H1 (cell line): ENCODE data around the gene TBCD. TPM values are rescaled to one million over a fixed set of nuclear protein-coding genes. Genes with fewer than 3 reads are reported as not detected.

Experiments
- CTCF ChIA-PET: fragments of 300-600 bp; sonication (Branson Sonifier 250); formaldehyde crosslinking; loops from one replicate; lab custom pipeline; 2021; ENCODE audit not compliant: partially characterized antibody; lab: Charles Lee
- POLR2A ChIA-PET: fragments of 300-600 bp; sonication (Branson Sonifier 250); formaldehyde crosslinking; loops from one replicate; lab custom pipeline; 2021; ENCODE audit warnings: inconsistent platforms; ENCODE audit not compliant: partially characterized antibody; lab: Charles Lee
- DNase-seq, 2 experiments: peaks; one replicate each; pipeline versions ENCODE4 v3.0.0 to v3.0.0-alpha.2; 2010 to 2022; ENCODE audit warnings: low spot score in 2 of 2, low read depth in 1 of 2, mixed read lengths in 1 of 2
- FAIRE-seq: peaks from 2 replicates; lab custom pipeline; 2011; peaks lifted over from hg19 to GRCh38; lab: Jason Lieb, UNC
- H2AFZ ChIP-seq: 2 replicates; pipeline ENCODE4 v1.8.1; 2012; ENCODE audit warnings: low read length, inconsistent platforms
- H2AK5ac ChIP-seq: 2 replicates; pipeline ENCODE4 v1.6.1; 2013; ENCODE audit warnings: low read depth, low read length
- H2BK120ac ChIP-seq: replicated peaks from 2 replicates; pipeline ENCODE3; 2013; ENCODE audit warnings: low read depth, low read length, inconsistent platforms
- H2BK12ac ChIP-seq: 2 replicates; pipeline ENCODE4 v1.6.1; 2013; ENCODE audit warnings: low read depth, low read length
- H2BK15ac ChIP-seq: 2 replicates; pipeline ENCODE4 v1.6.1; 2013; ENCODE audit warnings: low read length
- H2BK20ac ChIP-seq: 2 replicates; pipeline ENCODE4 v1.6.1; 2013; ENCODE audit warnings: low read length
- H2BK5ac ChIP-seq: 2 replicates; pipeline ENCODE4 v1.6.1; 2013; ENCODE audit warnings: low read depth, low read length
- H3K14ac ChIP-seq: 2 replicates; pipeline ENCODE4 v1.6.1; 2013; ENCODE audit warnings: inconsistent platforms; ENCODE audit not compliant: insufficient read length
- H3K18ac ChIP-seq: 2 replicates; pipeline ENCODE4 v1.6.1; 2013; ENCODE audit warnings: low read length; ENCODE audit errors: extremely low read depth
- H3K23ac ChIP-seq: 2 replicates; pipeline ENCODE4 v1.6.1; 2013; ENCODE audit warnings: inconsistent platforms; ENCODE audit not compliant: insufficient read length
- H3K23me2 ChIP-seq: 2 replicates; pipeline ENCODE4 v1.6.1; 2013; ENCODE audit warnings: low read depth, low read length
- H3K27ac ChIP-seq: 2 replicates; pipeline ENCODE4 v1.6.1; 2011; ENCODE audit warnings: low read depth, low read length, inconsistent platforms
- H3K27me3 ChIP-seq, 4 experiments: replicated peaks in 1 of 4; 1 replicate in 1 of 4; 2 replicates in 3 of 4; pipeline versions ENCODE4 v1.6.1 to v1.8.1; 2011 to 2013; ENCODE audit warnings: low read length in 3 of 4, mild to moderate bottlenecking in 3 of 4, inconsistent platforms in 2 of 4, mixed read lengths in 2 of 4, moderate library complexity in 1 of 4; ENCODE audit not compliant: control insufficient read depth in 3 of 4, insufficient read depth in 3 of 4; ENCODE audit errors: extremely low read depth in 1 of 4
- H3K36me3 ChIP-seq, 4 experiments: 2 replicates each; pipeline versions ENCODE4 v1.6.1 to v1.8.1; 2011 to 2013; ENCODE audit warnings: mild to moderate bottlenecking in 4 of 4, low read length in 3 of 4, moderate library complexity in 2 of 4, control low read depth in 1 of 4, inconsistent platforms in 1 of 4; ENCODE audit not compliant: insufficient read depth in 4 of 4, control insufficient read depth in 2 of 4
- H3K4ac ChIP-seq: replicated peaks from 2 replicates; pipeline ENCODE3; 2013; ENCODE audit warnings: low read length, low read depth, mixed read lengths, inconsistent platforms; ENCODE audit not compliant: insufficient read length
- H3K4me1 ChIP-seq, 4 experiments: replicated peaks in 1 of 4; 1 replicate in 1 of 4; 2 replicates in 3 of 4; pipeline versions ENCODE4 v1.6.1 to v1.8.1; 2011 to 2013; ENCODE audit warnings: low read length in 3 of 4, inconsistent platforms in 2 of 4, mixed read lengths in 1 of 4; ENCODE audit not compliant: insufficient read depth in 4 of 4, control insufficient read depth in 3 of 4
- H3K4me2 ChIP-seq, 2 experiments: 2 replicates each; pipeline versions ENCODE4 v1.6.1 to v1.8.1; 2011 to 2013; ENCODE audit warnings: low read depth in 2 of 2, low read length in 2 of 2, control low read depth in 1 of 2, inconsistent platforms in 1 of 2, mild to moderate bottlenecking in 1 of 2; ENCODE audit not compliant: insufficient read depth in 1 of 2
- H3K4me3 ChIP-seq, 4 experiments: fragments of 200-600, 300-600 bp in 1 of 4; sonication (generic), shearing (Covaris generic), sonication (Bioruptor Twin) in 1 of 4; 2 replicates each; pipeline versions ENCODE4 v1.5.1 to v1.8.1; 2011 to 2016; ENCODE audit warnings: low read length in 4 of 4, low read depth in 3 of 4, control low read depth in 2 of 4, inconsistent platforms in 2 of 4, mild to moderate bottlenecking in 2 of 4, mixed read lengths in 1 of 4, moderate library complexity in 1 of 4; ENCODE audit not compliant: insufficient read depth in 2 of 4; ENCODE audit errors: extremely low read depth in 1 of 4
- H3K56ac ChIP-seq: replicated peaks from 2 replicates; pipeline ENCODE3; 2013; ENCODE audit warnings: low read depth, mild to moderate bottlenecking, mixed read lengths, low read length, inconsistent platforms; ENCODE audit not compliant: insufficient read length
- H3K79me1 ChIP-seq: 2 replicates; pipeline ENCODE4 v1.6.1; 2013; ENCODE audit warnings: low read depth, low read length, control low read depth
- H3K79me2 ChIP-seq, 2 experiments: 2 replicates each; pipeline versions ENCODE4 v1.6.1 to v1.8.1; 2012 to 2013; ENCODE audit warnings: low read length in 2 of 2, mild to moderate bottlenecking in 2 of 2, inconsistent platforms in 1 of 2; ENCODE audit not compliant: insufficient read depth in 2 of 2, control insufficient read depth in 1 of 2
- H3K9ac ChIP-seq, 4 experiments: replicated peaks in 1 of 4; 1 replicate in 1 of 4; 2 replicates in 3 of 4; pipeline versions ENCODE4 v1.6.1 to v1.8.1; 2011 to 2013; ENCODE audit warnings: low read depth in 3 of 4, low read length in 3 of 4, control low read depth in 2 of 4, mild to moderate bottlenecking in 2 of 4, moderate library complexity in 2 of 4, inconsistent platforms in 1 of 4; ENCODE audit errors: extremely low read depth in 1 of 4
- H3K9me3 ChIP-seq, 2 experiments: 2 replicates each; pipeline versions ENCODE4 v1.6.1 to v1.8.1; 2012 to 2013; ENCODE audit warnings: mild to moderate bottlenecking in 2 of 2, moderate library complexity in 2 of 2, control low read depth in 1 of 2, inconsistent platforms in 1 of 2, low read depth in 1 of 2, low read length in 1 of 2, mixed read lengths in 1 of 2; ENCODE audit not compliant: insufficient read depth in 2 of 2
- H4K20me1 ChIP-seq, 2 experiments: replicated peaks in 1 of 2; 2 replicates each; pipeline versions ENCODE3 to v1.8.1; 2011 to 2013; ENCODE audit warnings: inconsistent platforms in 2 of 2, low read length in 2 of 2, mild to moderate bottlenecking in 1 of 2; ENCODE audit not compliant: insufficient read depth in 2 of 2, control insufficient read depth in 1 of 2
- H4K5ac ChIP-seq: 2 replicates; pipeline ENCODE4 v1.6.1; 2013; ENCODE audit warnings: low read length, low read depth, mixed read lengths, inconsistent platforms; ENCODE audit not compliant: insufficient read length
- H4K8ac ChIP-seq: 2 replicates; pipeline ENCODE4 v1.8.0; 2013; ENCODE audit warnings: mild to moderate bottlenecking, moderate library complexity, low read length, inconsistent platforms; ENCODE audit not compliant: insufficient read depth; ENCODE audit errors: extremely low read depth
- H4K91ac ChIP-seq: replicated peaks from 2 replicates; pipeline ENCODE3; 2013; ENCODE audit warnings: low read length, mixed read lengths, inconsistent platforms; ENCODE audit not compliant: insufficient read length
- ATF3 ChIP-seq: IDR thresholded peaks from 2 replicates; pipeline ENCODE4 v1.6.1; 2011; ENCODE audit warnings: low read depth, mild to moderate bottlenecking, low read length; ENCODE audit not compliant: insufficient read depth
- CEBPB ChIP-seq: IDR thresholded peaks from 2 replicates; pipeline ENCODE4 v1.6.1; 2012; ENCODE audit warnings: low read depth, low read length
- CHD1 ChIP-seq: IDR thresholded peaks from 2 replicates; pipeline ENCODE4 v1.6.1; 2012; ENCODE audit warnings: low read depth, low read length, improper control_type of control experiment
- HDAC2 ChIP-seq, 2 experiments: fragments of 300-600 bp in 1 of 2; sonication (generic) in 1 of 2; IDR thresholded peaks; 2 replicates each; pipeline ENCODE4 v1.6.1; 2011 to 2012; ENCODE audit warnings: low read depth in 2 of 2, low read length in 2 of 2, mild to moderate bottlenecking in 2 of 2, moderate library complexity in 2 of 2, borderline replicate concordance in 1 of 2, inconsistent platforms in 1 of 2
- JUN ChIP-seq: IDR thresholded peaks from 2 replicates; pipeline ENCODE4 v1.6.1; 2011; ENCODE audit warnings: low read depth, mild to moderate bottlenecking, improper control_type of control experiment, low read length
- KDM4A ChIP-seq: IDR thresholded peaks from one replicate; pipeline ENCODE4 v1.7.1; 2012; ENCODE audit warnings: low read depth, mild to moderate bottlenecking, moderate library complexity, low read length, inconsistent platforms; ENCODE audit not compliant: severe bottlenecking
- NANOG ChIP-seq: IDR thresholded peaks from 2 replicates; pipeline ENCODE4 v1.6.1; 2011; ENCODE audit warnings: low read length, low read depth, mild to moderate bottlenecking, inconsistent platforms; ENCODE audit not compliant: insufficient read depth, poor library complexity, severe bottlenecking
- PHF8 ChIP-seq: fragments of 200-600 bp; sonication (generic); conservative IDR thresholded peaks from 2 replicates; pipeline ENCODE4 v1.7.1; 2012; ENCODE audit warnings: low read depth, mild to moderate bottlenecking, inconsistent platforms, low read length, moderate library complexity
- POLR2AphosphoS5 ChIP-seq: IDR thresholded peaks from 2 replicates; pipeline ENCODE4 v1.6.1; 2011; ENCODE audit warnings: low read depth, low read length
- RXRA ChIP-seq: IDR thresholded peaks from 2 replicates; pipeline ENCODE4 v1.6.1; 2011; ENCODE audit warnings: low read depth, mild to moderate bottlenecking, low read length, moderate library complexity; ENCODE audit not compliant: insufficient read depth
- TAF7 ChIP-seq: optimal IDR thresholded peaks from 2 replicates; pipeline ENCODE3; 2011; ENCODE audit warnings: low read depth, mild to moderate bottlenecking, inconsistent platforms, low read length, moderate library complexity, borderline replicate concordance
- USF2 ChIP-seq: IDR thresholded peaks from 2 replicates; pipeline ENCODE4 v1.6.1; 2011; ENCODE audit warnings: low read length, improper control_type of control experiment
- WGBS, 2 experiments: shearing (Covaris generic) in 1 of 2; methylation state at CpG; one replicate each; pipeline versions ENCODE4 v1.1.6 to v1.1.7; 2013 to 2015; ENCODE audit warnings: low lambda C conversion rate in 2 of 2, mixed read lengths in 2 of 2, inconsistent platforms in 1 of 2, low coverage in 1 of 2, missing lambda C conversion rate in 1 of 2; ENCODE audit not compliant: insufficient replicate concordance in 2 of 2, insufficient coverage in 1 of 2, insufficient read length in 1 of 2; ENCODE audit errors: extremely low coverage in 1 of 2, missing lambda C conversion rate in 1 of 2; 5-methylcytosine and 5-hydroxymethylcytosine counted together
- polyA plus RNA-seq, 7 experiments: library from polyadenylated mRNA; depleted of rRNA in 3 of 7; stranded (reverse) in 5 of 7; unstranded in 2 of 7; fragments of >200 nt in 5 of 7; fragments of 200-250 nt in 2 of 7; gene quantifications; 1 replicate in 5 of 7; 2 replicates in 1 of 7; 4 replicates in 1 of 7; pipeline versions ENCODE4 v1.2.1 to v1.2.3, GENCODE V29; 2011 to 2013; ENCODE audit warnings: missing spikeins in 2 of 7, mixed read lengths in 2 of 7
- total RNA-seq: library from RNA; stranded (reverse); fragmentation: NEBNext Ultra II Directional; extraction: Animal tissue kit (Norgen Biotek cat#: 25700); gene quantifications from 2 replicates; pipeline ENCODE4 v1.2.1, GENCODE V29; 2021

The TBCD gene
- total and polyA plus RNA-seq, 2 of the 8 experiments (the other 6 are each of a cell fraction or from before 2014, with no cell fraction given) = 118 to 162 TPM

GRCh38 chr17:82868715-82869131 lies 116.9 kb downstream of the TBCD start:
- H3K18ac ChIP-seq = no peak overlapping the region
- peaks cover 14% of the 10 kb centered on the region for H3K79me1 ChIP-seq
- no peak overlapping the region for H2AK5ac ChIP-seq
- CTCF ChIA-PET = interaction anchor here (0.7 to 1.5 kb wide), 2 partner anchors 31 to 189 kb away, joined by 3 read pairs; no protein-coding TSS in a partner anchor
- H3K56ac ChIP-seq = no peak overlapping the region
- no peak overlapping the region for H3K23ac ChIP-seq
- H3K4me3 ChIP-seq = no peak overlapping the region
- no peaks in the 10 kb centered on the region for H3K27me3 ChIP-seq
- H3K9me3 ChIP-seq = no peaks in the 10 kb centered on the region
- no peak overlapping the region for H4K5ac ChIP-seq
- no peak overlapping the region for H2AFZ ChIP-seq
- peaks cover 3 to 14% (median 13%) of the 10 kb centered on the region in 4 experiments; a peak in 5 of 8 replicates for H3K36me3 ChIP-seq
- peaks cover 0 to 8% of the 10 kb centered on the region in 2 experiments; a peak in 1 of 4 replicates for H3K79me2 ChIP-seq
- peaks cover 0 to under 1% (median 0%) of the 10 kb centered on the region in 4 experiments; a peak in 4 of 7 replicates for H3K4me1 ChIP-seq
- DNase-seq (no peak), FAIRE-seq (no peak)
- H3K4me2 ChIP-seq = no peak overlapping the region
- H4K8ac ChIP-seq = no peak overlapping the region
- no peak overlapping the region for H2BK15ac ChIP-seq
- no peak overlapping the region for H4K91ac ChIP-seq
- no peak overlapping the region for H2BK5ac ChIP-seq
- 93% methylated on average over 21 of the region's 21 CpGs; no CpG with 5 or more reads in 1 of the 2 experiments for WGBS, 2 experiments
- no peak overlapping the region for H2BK20ac ChIP-seq
- no peak overlapping the region for H3K9ac ChIP-seq
- H3K14ac ChIP-seq = no peak overlapping the region
- H3K23me2 ChIP-seq = no peaks in the 10 kb centered on the region
- no peak overlapping the region for H2BK120ac ChIP-seq
- no peak overlapping the region for H2BK12ac ChIP-seq
- POLR2A ChIA-PET = no interaction called here
- H3K4ac ChIP-seq = no peak overlapping the region
- peaks cover 5 to 22% of the 10 kb centered on the region in 2 experiments for H4K20me1 ChIP-seq
- H3K27ac ChIP-seq = no peak overlapping the region
- no peak for TF ChIP-seq POLR2AphosphoS5
- no peak for TF ChIP-seq RXRA
- TF ChIP-seq PHF8 = no peak
- no peak for TF ChIP-seq NANOG
- TF ChIP-seq CEBPB = no peak
- TF ChIP-seq USF2 = no peak
- TF ChIP-seq JUN = no peak
- no peak for TF ChIP-seq KDM4A
- TF ChIP-seq TAF7 = no peak
- TF ChIP-seq ATF3 = no peak
- no peak for TF ChIP-seq CHD1
- no peak for TF ChIP-seq HDAC2 (IDR thresholded peaks at IDR 0.05; ENCODE audit: borderline replicate concordance in 1 of 2, low read depth in 2 of 2, low read length in 2 of 2)
